Embryonic facial prominence (tissue), 1 donor: ENCODE results near the gene GRIN3B.
"Not testable (repeated sequence)": the region's sequence is repeated elsewhere in the genome, so short reads cannot be mapped to it uniquely, and the experiment has no call there.

Source experiments
- DNase-seq: peaks from one replicate; pipeline ENCODE4 v3.0.0-alpha.2; 2016; ENCODE audit errors: extremely low spot score

Gene GRIN3B, protein sequence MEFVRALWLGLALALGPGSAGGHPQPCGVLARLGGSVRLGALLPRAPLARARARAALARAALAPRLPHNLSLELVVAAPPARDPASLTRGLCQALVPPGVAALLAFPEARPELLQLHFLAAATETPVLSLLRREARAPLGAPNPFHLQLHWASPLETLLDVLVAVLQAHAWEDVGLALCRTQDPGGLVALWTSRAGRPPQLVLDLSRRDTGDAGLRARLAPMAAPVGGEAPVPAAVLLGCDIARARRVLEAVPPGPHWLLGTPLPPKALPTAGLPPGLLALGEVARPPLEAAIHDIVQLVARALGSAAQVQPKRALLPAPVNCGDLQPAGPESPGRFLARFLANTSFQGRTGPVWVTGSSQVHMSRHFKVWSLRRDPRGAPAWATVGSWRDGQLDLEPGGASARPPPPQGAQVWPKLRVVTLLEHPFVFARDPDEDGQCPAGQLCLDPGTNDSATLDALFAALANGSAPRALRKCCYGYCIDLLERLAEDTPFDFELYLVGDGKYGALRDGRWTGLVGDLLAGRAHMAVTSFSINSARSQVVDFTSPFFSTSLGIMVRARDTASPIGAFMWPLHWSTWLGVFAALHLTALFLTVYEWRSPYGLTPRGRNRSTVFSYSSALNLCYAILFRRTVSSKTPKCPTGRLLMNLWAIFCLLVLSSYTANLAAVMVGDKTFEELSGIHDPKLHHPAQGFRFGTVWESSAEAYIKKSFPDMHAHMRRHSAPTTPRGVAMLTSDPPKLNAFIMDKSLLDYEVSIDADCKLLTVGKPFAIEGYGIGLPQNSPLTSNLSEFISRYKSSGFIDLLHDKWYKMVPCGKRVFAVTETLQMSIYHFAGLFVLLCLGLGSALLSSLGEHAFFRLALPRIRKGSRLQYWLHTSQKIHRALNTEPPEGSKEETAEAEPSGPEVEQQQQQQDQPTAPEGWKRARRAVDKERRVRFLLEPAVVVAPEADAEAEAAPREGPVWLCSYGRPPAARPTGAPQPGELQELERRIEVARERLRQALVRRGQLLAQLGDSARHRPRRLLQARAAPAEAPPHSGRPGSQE

GRCh38 chr19:1000095-1000494 lies at the start of gene GRIN3B:
Gene GRIN3B, plus strand, starts transcription at chr19:1000419. Its CDS starts 19 bp downstream, at chr19:1000438.
- DNase-seq = no peak

DNA sequence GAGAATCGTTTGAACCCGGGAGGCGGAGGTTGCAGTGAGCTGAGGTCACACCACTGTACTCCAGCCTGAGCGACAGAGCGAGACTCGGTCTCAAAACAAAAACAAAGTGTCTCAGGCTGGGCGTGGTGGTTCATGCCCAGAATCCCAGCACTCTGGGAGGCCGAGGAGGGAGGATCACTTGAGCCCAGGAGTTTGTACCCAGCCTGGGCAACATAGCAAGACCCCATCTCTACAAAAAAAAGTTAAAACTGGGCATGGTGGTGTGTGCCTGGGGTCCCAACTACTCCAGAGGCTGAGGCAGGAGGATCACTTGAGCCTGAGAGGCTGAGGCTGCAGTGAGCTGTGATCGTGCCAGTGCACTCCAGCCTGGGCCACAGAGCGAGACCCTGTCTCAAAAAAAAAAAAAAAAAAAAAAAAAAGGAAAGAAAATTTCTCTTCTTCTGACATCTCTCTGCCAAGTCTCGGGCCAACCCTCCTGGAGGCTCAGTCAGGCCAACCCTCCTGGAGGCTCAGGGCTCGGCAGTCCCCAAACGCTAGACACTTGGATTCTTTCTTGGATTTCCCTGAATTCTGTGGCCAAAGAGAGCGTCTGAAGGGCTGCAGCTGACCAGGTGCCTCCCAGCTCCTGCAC lies 48.1 kb upstream of the GRIN3B start:
- no peak for DNase-seq

GRCh38 chr19:952680-953444 lies 47.4 kb upstream of the GRIN3B start:
- no peak for DNase-seq

DNA sequence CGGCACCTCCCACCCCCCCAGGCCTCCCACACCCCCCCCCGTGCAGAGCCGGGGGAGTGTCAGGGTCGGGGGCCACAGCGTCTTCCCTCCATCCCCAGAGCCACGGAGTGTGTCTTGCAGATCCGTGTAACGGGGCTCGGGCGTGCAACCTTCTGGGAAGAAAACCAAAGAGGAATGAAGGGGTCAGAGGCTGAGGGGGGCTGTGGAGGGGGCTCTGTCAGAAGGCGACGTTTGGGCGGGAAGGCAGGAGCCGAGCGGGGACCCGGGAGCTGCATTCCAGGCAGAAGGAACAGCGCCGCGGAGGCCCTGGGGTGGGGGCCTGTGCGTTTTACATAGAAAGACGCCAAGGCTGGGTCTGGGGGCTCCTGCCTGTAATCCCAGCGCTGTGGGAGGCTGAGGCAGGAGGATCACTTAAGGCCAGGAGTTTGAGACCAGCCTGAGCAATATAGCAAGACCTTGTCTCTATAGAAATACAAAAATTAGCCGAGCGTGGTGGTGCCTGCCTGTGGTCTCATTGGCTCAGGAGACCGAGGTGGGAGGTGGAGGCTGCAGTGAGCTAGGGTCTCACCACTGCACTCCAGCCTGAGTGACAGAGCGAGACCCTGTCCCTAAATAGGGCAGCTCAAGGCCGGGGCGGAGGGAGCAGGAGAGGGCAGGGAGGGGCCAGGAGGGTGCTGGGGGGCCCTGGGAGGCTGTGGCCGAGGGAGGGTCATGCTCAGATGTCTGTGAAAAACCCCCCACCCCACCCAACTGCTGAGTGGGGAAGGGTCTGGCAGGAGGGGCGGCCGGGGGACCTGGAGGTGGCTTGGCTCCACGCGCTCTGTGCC lies 46.6 kb upstream of the GRIN3B start:
- DNase-seq = no peak

DNA sequence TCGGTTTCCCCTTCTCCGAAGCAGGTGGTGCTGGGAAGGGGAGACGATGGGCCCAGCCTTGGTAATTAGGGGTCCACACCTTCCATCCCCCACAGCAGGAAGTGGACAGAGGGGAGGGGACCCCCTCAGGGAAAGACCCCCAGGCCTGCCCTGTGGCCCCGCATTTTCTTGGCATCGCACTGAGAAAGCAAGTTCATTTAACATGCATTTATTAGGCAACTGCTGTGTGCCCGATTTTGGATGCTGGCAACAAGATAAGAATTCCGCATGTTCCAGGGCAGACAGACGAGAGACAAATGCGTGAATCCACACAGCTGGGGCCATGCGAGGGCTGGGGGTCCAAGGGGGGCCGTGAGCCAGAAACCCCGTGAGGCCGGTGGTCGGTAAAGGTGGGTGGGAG lies 45.9 kb upstream of the GRIN3B start:
- no peak for DNase-seq

- no peak for DNase-seq
Observed at GRCh38 chr19:954672-955494, 45.3 kb upstream of the GRIN3B start.

GRCh38 chr19:955803-956765 lies 44.1 kb upstream of the GRIN3B start:
- DNase-seq = no peak

DNA sequence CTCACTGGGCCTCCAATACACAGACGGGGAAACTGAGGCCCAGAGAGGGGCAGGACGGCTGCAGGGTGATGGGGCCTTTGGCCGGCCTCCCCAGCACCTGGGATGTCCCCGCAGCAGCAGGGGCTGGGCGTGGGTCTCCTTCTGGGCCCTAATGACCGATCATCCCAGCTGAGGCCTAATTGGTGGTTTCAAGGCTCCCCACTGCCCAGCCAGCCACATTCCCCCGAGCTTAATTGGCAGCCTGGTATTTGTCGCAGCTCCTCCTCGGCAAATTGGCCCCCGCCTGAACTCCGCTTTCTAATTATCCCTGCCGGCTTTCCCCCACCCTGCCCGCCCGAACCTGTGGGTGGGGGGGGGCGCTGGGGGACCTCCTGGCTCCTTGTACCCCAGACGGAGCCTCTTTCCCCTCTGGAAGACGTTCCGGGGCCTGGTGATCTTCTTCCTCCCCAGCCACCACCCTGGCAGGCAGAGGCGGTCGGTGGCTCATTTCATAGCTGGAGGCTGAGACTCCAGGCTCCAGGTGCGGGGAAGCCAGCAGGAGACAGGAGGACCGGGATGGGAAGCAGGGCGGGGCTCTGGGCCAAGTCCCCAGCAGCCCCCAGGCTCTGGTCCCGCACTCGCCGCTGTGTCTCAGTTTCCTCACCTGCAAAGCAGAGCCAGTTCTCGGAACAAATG lies 43.3 kb upstream of the GRIN3B start:
- DNase-seq = no peak

DNA sequence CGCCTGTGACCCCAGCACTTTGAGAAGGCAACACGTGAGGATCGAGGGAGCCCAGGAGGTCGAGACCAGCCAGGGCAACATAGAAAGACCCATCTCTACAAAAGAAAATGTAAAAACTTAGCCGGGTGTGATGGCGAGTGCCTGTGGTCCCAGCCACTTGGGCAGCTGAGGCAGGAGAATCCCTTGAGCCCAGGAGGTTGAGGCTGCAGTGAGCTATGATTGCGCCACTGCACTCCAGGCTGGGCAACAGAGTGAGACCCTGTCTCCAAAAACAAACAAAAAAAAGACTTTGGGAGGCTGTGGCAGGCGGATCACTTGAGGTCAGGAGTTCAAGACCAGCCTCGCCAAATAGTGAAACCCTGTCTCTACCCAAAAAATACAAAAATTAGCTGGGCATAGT lies 42.6 kb upstream of the GRIN3B start:
- DNase-seq = not testable (repeated sequence)

- DNase-seq = no peak
Observed at GRCh38 chr19:958967-959855, 41.0 kb upstream of the GRIN3B start.

- DNase-seq = no peak
Observed at GRCh38 chr19:960020-960419, 40.2 kb upstream of the GRIN3B start.

DNA sequence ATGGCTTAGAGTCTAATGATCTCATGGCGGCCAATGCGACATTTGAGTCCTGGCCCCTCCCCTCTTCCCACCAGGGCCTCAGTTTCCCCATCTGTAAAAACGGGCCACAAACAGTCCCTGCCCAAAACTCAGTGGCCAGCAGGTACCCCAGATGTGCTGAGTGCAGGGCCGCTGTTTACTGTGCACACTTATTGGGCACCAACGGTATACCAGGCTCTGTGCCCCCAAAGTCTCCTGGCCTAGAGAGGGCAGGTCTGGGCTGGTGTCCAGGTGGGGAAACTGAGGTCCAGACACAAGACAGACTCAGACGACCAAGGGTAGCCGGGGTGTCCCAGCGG lies 39.6 kb upstream of the GRIN3B start:
- DNase-seq = no peak

DNA sequence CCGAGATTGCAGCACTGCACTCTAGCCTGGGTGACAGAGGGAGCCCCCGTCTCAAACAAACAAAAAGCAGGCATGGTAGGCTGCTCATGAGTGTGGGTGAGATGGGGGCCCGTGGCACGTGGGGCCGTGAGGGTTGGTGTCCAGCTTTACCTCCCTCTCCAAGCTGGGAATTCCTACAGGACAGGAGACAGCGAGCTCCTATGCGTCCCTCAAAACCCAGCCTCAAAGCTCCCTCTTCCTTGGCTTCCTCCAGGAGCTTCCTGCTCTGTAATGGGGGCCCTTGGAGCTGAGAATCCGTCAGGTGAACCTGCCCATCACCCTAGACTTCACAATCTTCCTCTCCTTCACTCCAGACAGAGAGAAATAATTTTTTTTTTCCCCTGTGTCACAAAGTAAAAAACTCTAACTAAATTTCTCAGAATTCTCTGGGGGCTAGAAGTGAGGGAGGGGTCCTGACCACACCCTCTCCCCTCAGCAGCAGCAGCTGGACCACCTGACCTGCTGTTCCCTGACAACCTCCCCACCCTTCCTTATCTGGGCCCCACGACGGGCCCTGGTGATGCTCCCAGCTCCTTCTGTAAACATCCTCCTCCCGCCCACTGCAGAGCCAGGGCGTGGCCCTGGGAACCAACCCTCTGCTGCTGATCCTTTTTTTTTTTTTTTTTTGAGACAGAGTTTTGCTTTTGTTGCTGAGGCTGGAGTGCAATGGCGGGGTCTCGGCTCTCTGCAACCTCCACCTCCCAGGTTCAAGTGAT lies 38.2 kb upstream of the GRIN3B start:
- no peak for DNase-seq

GRCh38 chr19:962683-963400 lies 37.4 kb upstream of the GRIN3B start:
- no peak for DNase-seq

- no peak for DNase-seq
Observed at GRCh38 chr19:963486-963951, 36.7 kb upstream of the GRIN3B start.
